IMR-90 (cell line): ENCODE data around the gene SLC38A8.

Source experiments
- CTCF ChIP-seq: conservative IDR thresholded peaks from 2 replicates; pipeline ENCODE4 v1.5.1; 2012; ENCODE audit warnings: mild to moderate bottlenecking, low read depth, low read length, improper control_type of control experiment
- USF2 ChIP-seq: fragments of 150-350 bp; IDR thresholded peaks from 2 replicates; pipeline ENCODE4 v1.6.1; 2017; ENCODE audit warnings: mild to moderate bottlenecking, antibody characterized with exemption, low read length, low read depth

GRCh38 chr16:83978401-83978904 lies 64.1 kb downstream of the SLC38A8 start:
- no peak for TF ChIP-seq CTCF
- no peak for TF ChIP-seq USF2
